AG09309 (cell line): Measurements from ENCODE around the gene ADGRG6.

Experiments
- DNase-seq: peaks from one replicate; pipeline ENCODE4 v3.0.0-alpha.2; 2010; ENCODE audit warnings: low read depth
- H3K4me3 ChIP-seq: 2 replicates; pipeline ENCODE4 v1.5.1; 2011; ENCODE audit warnings: mild to moderate bottlenecking, low read depth, low read length, moderate library complexity; ENCODE audit not compliant: control insufficient read depth
- CTCF ChIP-seq: IDR thresholded peaks from 2 replicates; pipeline ENCODE4 v1.5.1; 2011; ENCODE audit warnings: mild to moderate bottlenecking, low read depth, low read length, inconsistent platforms; ENCODE audit not compliant: insufficient read depth, control insufficient read depth; ENCODE audit errors: missing control alignments

Gene ADGRG6

GRCh38 chr6:142349215-142349823 lies 47.5 kb downstream of the ADGRG6 start:
- no peak for DNase-seq
- no peak for TF ChIP-seq CTCF
- no peak overlapping the region for H3K4me3 ChIP-seq

- DNase-seq, result no peak
- H3K4me3 ChIP-seq, result no peak overlapping the region
- no peak for TF ChIP-seq CTCF
These were observed 48.5 kb downstream of the ADGRG6 start for GRCh38 chr6:142350309-142350708.

GRCh38 chr6:142353690-142354089 lies 51.9 kb downstream of the ADGRG6 start:
- no peak for TF ChIP-seq CTCF
- DNase-seq, result no peak
- H3K4me3 ChIP-seq, result no peak overlapping the region

- no peak overlapping the region for H3K4me3 ChIP-seq
- no peak for DNase-seq
- no peak for TF ChIP-seq CTCF
These were observed 52.8 kb downstream of the ADGRG6 start for GRCh38 chr6:142354650-142355049.

GRCh38 chr6:142355520-142356174 lies 53.8 kb downstream of the ADGRG6 start:
- no peak for DNase-seq
- H3K4me3 ChIP-seq, result no peak overlapping the region
- no peak for TF ChIP-seq CTCF

- no peak for DNase-seq
- TF ChIP-seq CTCF, result no peak
These were observed 54.5 kb downstream of the ADGRG6 start for GRCh38 chr6:142356201-142356883.

GRCh38 chr6:142356884-142357225 lies 55.0 kb downstream of the ADGRG6 start:
- no peak for TF ChIP-seq CTCF
- H3K4me3 ChIP-seq, result no peak overlapping the region
- no peak for DNase-seq

More at GRCh38 chr6:142356201-142356883, 54.5 kb downstream of the ADGRG6 start:
- H3K4me3 ChIP-seq, result no peak overlapping the region
